ENCODE measurements around the gene FA2H.
"Not testable (repeated sequence)": the region's sequence is repeated elsewhere in the genome, so short reads cannot be mapped to it uniquely, and the experiment has no call there.

The FA2H gene

DNA sequence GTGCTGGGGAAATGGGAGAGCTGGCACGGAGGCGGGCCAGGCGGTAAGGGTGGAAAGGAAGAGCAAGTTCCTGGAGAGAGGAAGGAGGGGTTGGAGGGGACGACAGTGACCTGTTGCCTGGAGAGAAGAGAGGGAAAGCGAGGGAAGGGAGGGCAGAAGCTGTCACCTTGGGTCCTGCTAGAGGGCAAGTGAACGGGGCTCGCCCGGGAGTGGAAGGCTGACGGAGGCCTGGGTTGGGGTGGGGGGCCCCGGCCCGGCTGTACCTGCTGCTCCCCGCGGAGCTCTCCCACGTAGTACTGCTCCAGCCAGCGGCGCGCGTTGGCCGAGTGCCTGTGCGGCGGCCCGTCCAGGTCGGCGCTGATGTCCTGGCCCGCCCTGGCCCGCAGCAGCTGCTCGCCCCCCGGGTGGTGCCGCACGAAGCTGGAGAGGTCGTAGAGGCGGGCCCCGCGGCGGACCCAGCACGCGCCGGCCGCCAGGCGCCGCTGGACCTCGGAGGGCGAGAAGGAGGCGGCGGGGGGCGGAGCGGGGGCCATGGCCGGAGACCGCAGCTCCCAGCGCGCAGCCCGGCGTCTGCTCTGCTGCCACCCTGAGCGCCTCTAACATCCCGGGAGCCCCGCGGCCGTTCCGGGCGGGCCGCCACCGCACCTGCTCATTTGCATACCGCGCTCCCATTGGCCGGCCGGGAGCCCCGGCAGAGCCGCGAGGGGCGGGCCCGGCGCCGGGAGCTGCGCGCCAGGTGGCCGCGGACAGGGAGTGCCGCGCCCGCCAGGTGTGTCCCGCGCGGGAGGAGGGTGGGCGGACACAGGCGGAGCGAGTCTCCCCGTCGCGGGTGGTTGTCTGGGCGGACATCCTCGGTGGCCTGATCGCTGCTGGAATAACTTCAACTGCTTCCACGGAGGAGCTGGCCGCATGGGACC lies at the start of gene FA2H:
Gene FA2H, minus strand, starts transcription at position 598 of the 917 bp plus-strand sequence. Its CDS starts 65 bp downstream, at position 533.
- peak; percentile 38 for DNase-seq (ENCODE audit: low spot score)

DNA sequence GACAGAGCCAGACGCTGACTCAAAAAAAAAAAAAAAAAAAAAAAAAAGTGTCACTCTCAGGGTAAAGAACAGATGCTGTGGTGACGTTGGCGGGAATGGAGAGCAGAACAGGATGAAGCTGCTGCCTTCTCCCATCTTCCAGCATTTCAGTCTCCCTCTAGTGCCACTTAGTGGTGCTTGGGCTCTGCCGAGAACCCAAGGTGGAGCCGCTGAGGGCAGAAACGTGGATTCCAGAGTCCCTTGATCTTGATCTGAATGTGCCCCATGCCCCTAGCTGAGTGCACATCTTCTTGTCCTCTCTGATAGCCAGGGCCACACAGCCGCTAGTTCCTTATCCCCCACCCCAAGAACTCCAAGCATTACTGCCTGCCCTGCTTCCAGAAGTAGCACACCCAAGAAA lies 43.2 kb upstream of the FA2H start:
- DNase-seq (ENCODE audit: low spot score): no peak

DNA sequence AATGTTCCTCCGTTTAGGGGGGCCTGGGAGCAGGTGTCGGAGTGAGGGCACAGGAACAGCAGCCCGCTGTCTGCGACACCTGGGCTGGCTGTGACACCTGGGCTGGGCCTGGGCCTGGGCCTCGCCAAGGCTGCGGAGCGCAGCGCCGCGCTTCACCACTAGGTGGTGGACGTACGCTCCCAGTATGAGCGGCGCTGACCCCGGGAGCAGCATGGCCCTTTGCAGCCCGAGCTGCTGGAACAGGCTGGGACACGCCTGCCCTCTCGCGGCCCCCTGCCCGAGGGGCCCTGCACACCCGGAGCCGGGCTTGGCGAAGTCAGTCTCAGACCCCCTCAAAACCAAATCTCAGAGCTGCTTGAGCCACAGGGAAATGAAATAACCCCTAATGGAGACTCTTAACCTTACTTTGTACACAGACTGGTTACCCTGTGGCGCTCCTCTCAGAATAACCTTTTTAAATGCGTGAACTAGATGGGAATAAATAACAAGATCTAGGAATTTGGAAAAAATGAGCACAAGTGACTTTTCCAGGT lies 38.6 kb upstream of the FA2H start:
- DNase-seq (ENCODE audit: low spot score): peak; percentile 83

GRCh38 chr16:74811911-74812310 lies 37.3 kb upstream of the FA2H start:
- DNase-seq (ENCODE audit: low spot score): no peak

GRCh38 chr16:74811216-74811615 lies 36.6 kb upstream of the FA2H start:
- not testable (repeated sequence) for DNase-seq (ENCODE audit: low spot score)

DNA sequence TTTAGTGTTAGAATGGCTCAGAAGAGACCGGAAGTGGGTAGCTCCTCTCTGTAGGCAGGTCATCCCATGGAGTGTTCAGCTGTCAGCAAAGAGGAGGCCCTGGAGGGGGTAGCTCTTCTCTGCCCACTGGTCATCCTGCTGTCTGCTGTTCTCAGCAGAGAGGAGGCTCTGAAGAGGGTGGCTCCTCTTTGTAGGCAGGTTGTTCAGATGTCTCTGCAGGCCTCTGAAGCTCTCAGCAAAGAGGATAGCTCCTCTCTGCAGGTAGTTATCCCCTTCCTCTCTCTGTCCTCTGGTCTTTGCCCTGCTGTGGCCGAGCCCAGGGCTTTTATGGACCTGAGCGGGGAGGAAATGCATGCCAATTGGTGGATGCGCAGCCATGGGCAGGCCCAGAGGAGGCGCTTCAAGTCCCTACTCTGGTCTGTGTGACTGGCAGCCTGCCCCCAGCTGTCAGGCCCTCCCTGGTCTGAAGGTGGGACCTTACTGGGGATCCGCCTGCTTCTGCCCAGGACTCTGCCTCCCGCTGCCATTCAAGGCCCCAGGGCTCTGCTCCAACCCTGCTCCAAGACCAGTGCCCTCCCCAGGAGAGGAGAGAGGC lies 32.5 kb upstream of the FA2H start:
- DNase-seq (ENCODE audit: low spot score): no peak

DNA sequence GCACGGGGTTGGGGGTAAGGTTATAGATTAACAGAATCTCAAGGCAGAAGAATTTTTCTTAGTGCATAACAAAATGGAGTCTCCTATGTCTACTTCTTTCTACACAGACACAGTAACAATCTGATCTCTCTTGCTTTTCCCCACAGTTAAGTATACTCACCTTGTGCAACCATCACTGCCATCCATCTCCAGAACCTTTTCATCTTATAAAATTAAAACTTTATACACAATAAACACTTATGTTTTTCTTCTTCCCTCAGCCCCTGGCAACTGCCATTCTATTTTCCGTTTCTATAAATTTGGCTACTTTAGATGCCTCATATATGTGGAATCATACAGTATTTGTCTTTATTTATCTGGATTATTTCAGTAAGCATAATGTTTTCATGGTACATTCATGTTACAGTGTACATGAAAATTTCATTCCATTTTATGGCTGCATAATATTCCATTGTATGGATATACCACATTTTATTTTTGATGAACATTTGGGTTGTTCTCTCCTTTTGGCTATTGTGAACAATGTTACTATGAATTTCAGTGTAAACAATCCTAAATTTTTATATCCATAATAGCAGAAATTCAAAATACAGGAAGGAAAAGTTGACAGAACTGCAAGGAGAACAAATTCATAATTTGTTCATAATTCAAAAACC lies 25.7 kb upstream of the FA2H start:
- no peak for DNase-seq (ENCODE audit: low spot score)

GRCh38 chr16:74797414-74797813 lies 22.8 kb upstream of the FA2H start:
- no peak for DNase-seq (ENCODE audit: low spot score)

DNA sequence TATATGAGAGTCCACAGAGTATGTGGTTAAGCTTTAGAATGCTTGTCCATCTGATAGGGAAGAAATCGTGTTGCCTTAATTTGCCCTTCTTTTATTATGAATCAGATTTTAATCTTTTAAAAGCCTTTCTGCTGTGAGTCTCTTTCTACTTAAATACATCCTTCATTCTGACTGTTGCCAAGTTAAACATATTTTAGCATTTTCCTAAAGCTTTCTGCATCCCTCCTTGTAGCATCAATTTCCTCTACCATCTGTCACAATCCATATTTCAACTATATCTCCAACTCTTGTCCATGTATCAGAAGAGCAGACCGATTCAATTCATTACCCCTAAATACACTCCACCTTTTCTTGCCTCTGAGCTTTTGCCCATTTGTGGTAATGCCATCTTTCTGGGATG lies 20.5 kb upstream of the FA2H start:
- DNase-seq (ENCODE audit: low spot score): no peak

- no peak for DNase-seq (ENCODE audit: low spot score)
These were observed 20.0 kb upstream of the FA2H start for GRCh38 chr16:74794668-74795067.

DNA sequence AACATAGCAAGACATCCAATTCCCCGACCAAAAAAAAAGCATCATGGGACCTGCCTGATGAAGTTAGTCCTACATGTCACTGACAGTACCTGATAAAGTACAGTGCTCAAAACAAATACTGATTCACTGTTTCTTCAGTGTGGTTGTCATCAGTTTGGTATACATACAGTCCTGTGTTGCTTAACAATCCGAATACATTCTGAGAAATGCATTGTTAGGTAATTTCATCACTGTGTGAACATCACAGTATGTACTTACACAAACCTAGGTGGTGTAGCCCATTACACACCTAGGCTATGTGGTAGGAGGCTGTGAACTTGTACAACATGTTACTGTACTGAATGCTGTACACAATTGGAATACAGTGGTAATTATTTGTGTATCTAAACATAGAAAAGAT lies 19.0 kb upstream of the FA2H start:
- no peak for DNase-seq (ENCODE audit: low spot score)

GRCh38 chr16:74792225-74792624 lies 17.6 kb upstream of the FA2H start:
- no peak for DNase-seq (ENCODE audit: low spot score)

- not testable (repeated sequence) for DNase-seq (ENCODE audit: low spot score)
These were observed 17.1 kb upstream of the FA2H start for GRCh38 chr16:74791749-74792148.

- no peak for DNase-seq (ENCODE audit: low spot score)
These were observed 13.5 kb upstream of the FA2H start for GRCh38 chr16:74788108-74788507.

GRCh38 chr16:74785031-74785430 lies 10.4 kb upstream of the FA2H start:
- no peak for DNase-seq (ENCODE audit: low spot score)

DNA sequence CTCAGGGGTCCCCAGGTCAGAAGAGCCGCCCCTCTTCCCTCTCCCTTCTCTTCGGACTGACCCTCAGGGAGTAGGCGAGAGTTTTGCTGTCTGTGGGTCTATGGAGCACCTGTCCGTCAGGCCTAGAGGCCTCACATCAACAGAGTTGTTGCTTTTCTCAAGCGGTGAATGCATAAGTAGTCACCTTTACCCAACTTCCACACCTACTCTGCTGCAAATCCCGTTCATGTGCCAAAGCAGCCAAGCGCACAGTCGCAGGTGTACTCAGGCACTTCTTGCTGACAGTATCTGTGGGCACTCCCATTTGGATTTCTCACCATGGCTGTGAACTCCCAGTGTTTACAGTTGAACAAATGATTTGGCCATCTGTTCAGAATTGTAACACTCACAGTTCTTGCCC lies 4.0 kb upstream of the FA2H start:
- DNase-seq (ENCODE audit: low spot score): no peak

- DNase-seq (ENCODE audit: low spot score): no peak
These were observed 2.3 kb upstream of the FA2H start for GRCh38 chr16:74776926-74777325.

DNA sequence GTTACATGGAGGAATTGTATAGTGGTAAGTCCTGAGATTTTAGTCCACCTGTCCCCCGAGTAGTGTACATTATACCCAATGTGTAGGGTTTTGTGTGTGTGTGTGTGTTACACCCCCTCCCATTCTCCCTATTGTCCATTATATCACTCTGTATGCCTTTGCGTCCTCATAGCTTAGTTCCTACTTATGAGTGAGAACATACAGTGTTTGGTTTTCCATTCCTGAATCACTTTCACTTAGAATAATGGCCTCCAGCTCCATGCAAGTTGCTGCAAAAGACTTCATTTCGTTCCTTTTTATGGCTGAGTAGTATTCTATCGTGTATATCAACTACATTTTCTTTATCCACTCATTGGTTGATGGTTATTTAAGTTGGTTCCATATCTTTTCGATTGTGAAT lies 635 bp upstream of the FA2H start:
- no peak for DNase-seq (ENCODE audit: low spot score)

- DNase-seq (ENCODE audit: low spot score): no peak
These were observed 986 bp downstream of the FA2H start for GRCh38 chr16:74773446-74774222.

- DNase-seq (ENCODE audit: low spot score): no peak
These were observed 2.8 kb downstream of the FA2H start for GRCh38 chr16:74771656-74772315.

GRCh38 chr16:74770831-74771526 lies 3.6 kb downstream of the FA2H start:
- DNase-seq (ENCODE audit: low spot score): no peak
